OCI-LY1 (cell line): ENCODE measurements around the gene CETP.

Experiments used
- H2AFZ ChIP-seq: fragments of 200-600 bp; sonication (generic), shearing (Covaris generic); 2 replicates; pipeline ENCODE4 v1.6.0; 2014; ENCODE audit warnings: antibody characterized with exemption, mild to moderate bottlenecking, low read length
- H3F3A ChIP-seq: fragments of 200-600 bp; sonication (generic), shearing (Covaris generic); 2 replicates; pipeline ENCODE4 v1.6.0; 2014; ENCODE audit warnings: mild to moderate bottlenecking, antibody characterized with exemption, low read length, moderate library complexity; ENCODE audit not compliant: insufficient read depth
- H3K27ac ChIP-seq: fragments of 200-600 bp; sonication (generic); 2 replicates; pipeline ENCODE4 v1.5.1; 2014; ENCODE audit warnings: low read length, mixed run types, mild to moderate bottlenecking, low read depth; ENCODE audit not compliant: poor library complexity, severe bottlenecking
- H3K27me3 ChIP-seq: fragments of 200-600 bp; sonication (generic); 2 replicates; pipeline ENCODE4 v1.6.0; 2014; ENCODE audit warnings: antibody characterized with exemption, mild to moderate bottlenecking, low read length, moderate library complexity; ENCODE audit not compliant: insufficient read depth
- H3K36me3 ChIP-seq: fragments of 200-600 bp; sonication (generic); 2 replicates; pipeline ENCODE4 v1.6.1; 2014; ENCODE audit warnings: mild to moderate bottlenecking, antibody characterized with exemption, low read length, moderate library complexity, mixed read lengths; ENCODE audit not compliant: insufficient read depth
- H3K4me1 ChIP-seq: fragments of 200-600 bp; sonication (generic); 2 replicates; pipeline ENCODE4 v1.5.1; 2014; ENCODE audit warnings: mild to moderate bottlenecking, low read length, moderate library complexity; ENCODE audit not compliant: insufficient read depth, severe bottlenecking
- H3K4me2 ChIP-seq: fragments of 200-600 bp; sonication (generic), shearing (Covaris generic); 2 replicates; pipeline ENCODE4 v1.6.1; 2014; ENCODE audit warnings: low read length
- H3K4me3 ChIP-seq: fragments of 200-600 bp; sonication (generic); 2 replicates; pipeline ENCODE4 v1.5.1; 2014; ENCODE audit warnings: low read length, low read depth, mild to moderate bottlenecking, mixed read lengths; ENCODE audit not compliant: poor library complexity, severe bottlenecking
- H3K79me2 ChIP-seq: fragments of 200-600 bp; shearing (Covaris generic); 2 replicates; pipeline ENCODE4 v1.6.1; 2016; ENCODE audit warnings: mixed run types, low read length, mixed read lengths; ENCODE audit not compliant: insufficient read depth
- H3K9ac ChIP-seq: fragments of 200-600 bp; sonication (generic), shearing (Covaris generic); 2 replicates; pipeline ENCODE4 v1.6.1; 2014; ENCODE audit warnings: mild to moderate bottlenecking, low read length, mixed read lengths
- H3K9me2 ChIP-seq: fragments of 200-600 bp; sonication (generic), shearing (Covaris generic); 2 replicates; pipeline ENCODE4 v1.6.1; 2014; ENCODE audit warnings: low read depth, mild to moderate bottlenecking, low read length, mixed read lengths
- H3K9me3 ChIP-seq: fragments of 200-600 bp; shearing (Covaris generic); 2 replicates; pipeline ENCODE4 v1.6.1; 2014; ENCODE audit warnings: low read length, mixed read lengths
- H4K20me1 ChIP-seq: fragments of 200-600 bp; sonication (generic), shearing (Covaris generic); 2 replicates; pipeline ENCODE4 v1.6.0; 2016; ENCODE audit warnings: mild to moderate bottlenecking, low read length; ENCODE audit not compliant: insufficient read depth
- EZH2 ChIP-seq: fragments of 200-600 bp; sonication (generic), shearing (Covaris generic); IDR thresholded peaks from 2 replicates; pipeline ENCODE4 v1.8.0; 2017; ENCODE audit warnings: borderline replicate concordance, mixed run types, mild to moderate bottlenecking, antibody characterized with exemption, low read length, moderate library complexity, mixed read lengths
- TF ChIP-seq, protein P1 (sequence below): fragments of 200-600 bp; sonication (generic), shearing (Covaris generic); IDR thresholded peaks from 2 replicates; pipeline ENCODE4 v1.5.1; 2017; ENCODE audit warnings: mild to moderate bottlenecking, antibody characterized with exemption, low read length, moderate library complexity, mixed read lengths

CETP gene

GRCh38 chr16:56984639-56985038 lies 22.9 kb downstream of the CETP start:
- TF ChIP-seq EZH2, result no peak
- TF ChIP-seq, protein P1, sequence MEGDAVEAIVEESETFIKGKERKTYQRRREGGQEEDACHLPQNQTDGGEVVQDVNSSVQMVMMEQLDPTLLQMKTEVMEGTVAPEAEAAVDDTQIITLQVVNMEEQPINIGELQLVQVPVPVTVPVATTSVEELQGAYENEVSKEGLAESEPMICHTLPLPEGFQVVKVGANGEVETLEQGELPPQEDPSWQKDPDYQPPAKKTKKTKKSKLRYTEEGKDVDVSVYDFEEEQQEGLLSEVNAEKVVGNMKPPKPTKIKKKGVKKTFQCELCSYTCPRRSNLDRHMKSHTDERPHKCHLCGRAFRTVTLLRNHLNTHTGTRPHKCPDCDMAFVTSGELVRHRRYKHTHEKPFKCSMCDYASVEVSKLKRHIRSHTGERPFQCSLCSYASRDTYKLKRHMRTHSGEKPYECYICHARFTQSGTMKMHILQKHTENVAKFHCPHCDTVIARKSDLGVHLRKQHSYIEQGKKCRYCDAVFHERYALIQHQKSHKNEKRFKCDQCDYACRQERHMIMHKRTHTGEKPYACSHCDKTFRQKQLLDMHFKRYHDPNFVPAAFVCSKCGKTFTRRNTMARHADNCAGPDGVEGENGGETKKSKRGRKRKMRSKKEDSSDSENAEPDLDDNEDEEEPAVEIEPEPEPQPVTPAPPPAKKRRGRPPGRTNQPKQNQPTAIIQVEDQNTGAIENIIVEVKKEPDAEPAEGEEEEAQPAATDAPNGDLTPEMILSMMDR, result no peak
- Histone ChIP-seq H3K4me2 (no peak overlapping the region), H3K27me3 (peaks cover 7% of the 10 kb centered on the region; the same call in 1 of the 2 replicates), H3K4me1 (peaks cover 6% of the 10 kb centered on the region), H3K27ac (no peak overlapping the region), H3F3A (no peaks in the 10 kb centered on the region), H3K9me2 (no peaks in the 10 kb centered on the region), H2AFZ (no peak overlapping the region), H3K9ac (no peak overlapping the region), H4K20me1 (no peaks in the 10 kb centered on the region), H3K9me3 (no peaks in the 10 kb centered on the region), H3K79me2 (no peaks in the 10 kb centered on the region), H3K36me3 (no peaks in the 10 kb centered on the region), H3K4me3 (no peak overlapping the region)

DNA sequence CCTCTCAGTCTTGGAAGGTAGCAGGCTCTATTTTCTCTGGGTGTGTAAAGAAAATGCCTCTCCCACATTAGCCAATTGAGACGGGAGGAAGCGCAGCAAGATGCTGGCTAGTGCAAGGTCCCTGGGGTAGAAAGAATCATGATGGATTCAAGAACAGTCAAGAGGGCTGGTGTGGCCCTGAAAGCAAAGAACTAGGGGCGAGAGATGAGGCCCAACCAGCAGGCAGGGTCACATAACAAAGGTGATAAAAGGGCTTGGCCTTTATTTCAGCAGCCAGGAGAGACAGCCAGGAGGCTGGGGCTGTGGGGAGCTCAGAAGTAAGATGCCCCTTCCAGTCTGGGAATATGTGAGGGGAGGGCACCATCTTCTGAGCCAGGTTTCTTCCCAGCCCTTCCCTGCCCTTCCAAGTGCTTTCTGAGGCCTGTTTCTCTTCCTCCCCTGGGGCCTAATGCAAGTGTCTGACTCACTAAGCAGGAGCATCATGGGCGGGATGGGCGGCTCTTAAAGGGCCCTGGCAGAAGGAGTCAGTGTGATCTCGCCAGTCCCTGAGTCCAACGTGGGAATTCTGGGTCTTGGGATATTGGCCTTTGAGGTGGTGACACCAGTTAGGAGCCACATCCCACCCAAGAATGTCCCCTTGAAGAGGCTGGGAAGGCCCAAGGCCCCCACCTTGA lies 23.7 kb downstream of the CETP start:
- Histone ChIP-seq H3K27me3 (peaks cover 7% of the 10 kb centered on the region; the same call in 1 of the 2 replicates), H3K4me3 (no peak overlapping the region), H3K36me3 (no peaks in the 10 kb centered on the region), H3K4me1 (peaks cover 14% of the 10 kb centered on the region), H2AFZ (no peak overlapping the region), H3K79me2 (no peaks in the 10 kb centered on the region), H3K9me2 (no peaks in the 10 kb centered on the region), H3K9ac (no peak overlapping the region), H4K20me1 (no peaks in the 10 kb centered on the region), H3F3A (no peaks in the 10 kb centered on the region), H3K4me2 (no peak overlapping the region), H3K27ac (no peak overlapping the region), H3K9me3 (no peaks in the 10 kb centered on the region)
- no peak for TF ChIP-seq EZH2
- TF ChIP-seq, protein P1, result no peak

DNA sequence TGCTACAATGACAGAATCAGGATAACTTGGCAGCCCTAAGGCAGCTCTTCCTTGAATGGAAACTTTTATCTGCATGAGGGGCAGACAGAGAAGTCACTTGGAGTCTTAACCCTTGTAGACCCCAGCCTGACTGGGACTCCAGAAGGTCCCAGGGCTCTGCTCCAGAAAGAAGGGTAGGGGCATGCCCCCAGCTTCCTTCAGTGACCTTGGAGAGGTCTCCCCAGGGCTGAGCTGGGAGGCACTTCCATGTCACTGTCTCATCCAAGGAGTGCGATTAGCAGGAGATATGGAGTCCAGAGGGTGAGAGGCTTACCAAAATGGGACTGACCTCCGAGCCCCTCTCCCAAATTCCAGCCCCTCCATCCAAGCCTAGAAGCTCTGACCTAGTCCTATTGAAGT lies 24.2 kb downstream of the CETP start:
- H3K4me3 ChIP-seq, result no peak overlapping the region
- H3F3A ChIP-seq, result no peaks in the 10 kb centered on the region
- no peaks in the 10 kb centered on the region for H3K79me2 ChIP-seq
- H3K27ac ChIP-seq, result no peak overlapping the region
- TF ChIP-seq, protein P1, result no peak
- no peak for TF ChIP-seq EZH2
- H3K27me3 ChIP-seq, result peaks cover 11% of the 10 kb centered on the region; the same call in 1 of the 2 replicates
- peaks cover 15% of the 10 kb centered on the region for H3K4me1 ChIP-seq
- no peaks in the 10 kb centered on the region for H3K36me3 ChIP-seq
- H3K9me3 ChIP-seq, result no peaks in the 10 kb centered on the region
- no peak overlapping the region for H3K9ac ChIP-seq
- no peaks in the 10 kb centered on the region for H3K9me2 ChIP-seq
- no peak overlapping the region for H2AFZ ChIP-seq
- H4K20me1 ChIP-seq, result no peaks in the 10 kb centered on the region
- H3K4me2 ChIP-seq, result no peak overlapping the region
